Muscle of back (tissue), 11 donors: Measurements from ENCODE around the gene CAPN11. TPM values are rescaled to one million over a fixed set of nuclear protein-coding genes. Genes with fewer than 3 reads are reported as not detected.
A peak's percentile ranks its signal among the peaks of the same experiment; 100 is the strongest.
"Not testable (repeated sequence)": the region's sequence is repeated elsewhere in the genome, so short reads cannot be mapped to it uniquely, and the experiment has no call there.

Experiments
- DNase-seq, 3 donors: peaks; one replicate each; pipeline versions ENCODE4 v3.0.0 to v3.0.0-alpha.2; 2013
- polyA plus RNA-seq, 10 donors: library from polyadenylated mRNA; unstranded; fragments of 120-200 nt; gene quantifications; one replicate each; pipeline ENCODE4 v1.2.1, GENCODE V29; 2013; ENCODE audit not compliant: insufficient read length in 10 of 10

The CAPN11 gene
- polyA plus RNA-seq, 10 donors, result 0.18 to 0.77 (median 0.41) TPM; not detected in 2

GRCh38 chr6:44180406-44180805 is 21.8 kb downstream of the CAPN11 start:
- no peak for DNase-seq

DNA sequence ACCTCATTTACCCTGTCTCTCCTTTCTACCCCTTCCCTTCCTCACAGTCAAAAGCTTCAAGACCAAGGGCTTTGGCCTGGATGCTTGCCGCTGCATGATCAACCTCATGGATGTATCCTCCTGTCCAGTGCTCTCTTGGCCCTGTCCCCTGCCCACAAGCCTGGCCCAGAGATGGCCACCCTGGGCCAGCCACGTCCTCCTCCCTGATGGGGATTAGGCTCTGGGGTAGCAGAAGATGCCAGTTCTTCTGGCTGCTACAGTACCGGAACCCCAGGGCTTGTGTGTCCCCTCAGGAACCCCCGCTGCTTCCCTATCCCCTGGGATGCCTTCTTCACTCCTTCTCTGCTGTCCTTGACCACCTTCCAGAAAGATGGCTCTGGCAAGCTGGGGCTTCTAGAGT is 22.3 kb downstream of the CAPN11 start:
- DNase-seq, result no peak

DNA sequence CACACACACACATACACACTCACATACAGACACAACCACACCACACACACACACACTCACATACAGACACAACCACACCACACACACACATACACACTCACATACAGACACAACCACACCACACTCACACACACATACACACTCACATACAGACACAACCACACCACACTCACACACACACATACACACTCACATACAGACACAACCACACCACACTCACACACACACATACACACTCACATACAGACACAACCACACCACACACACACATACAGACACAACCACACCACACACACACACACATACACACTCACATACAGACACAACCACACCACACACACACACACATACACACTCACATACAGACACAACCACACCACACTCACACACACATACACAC is 23.2 kb downstream of the CAPN11 start:
- DNase-seq, result not testable (repeated sequence)

GRCh38 chr6:44182911-44183390 is 24.3 kb downstream of the CAPN11 start:
- DNase-seq, result no peak

GRCh38 chr6:44183783-44184182 is 25.2 kb downstream of the CAPN11 start:
- DNase-seq, result no peak

DNA sequence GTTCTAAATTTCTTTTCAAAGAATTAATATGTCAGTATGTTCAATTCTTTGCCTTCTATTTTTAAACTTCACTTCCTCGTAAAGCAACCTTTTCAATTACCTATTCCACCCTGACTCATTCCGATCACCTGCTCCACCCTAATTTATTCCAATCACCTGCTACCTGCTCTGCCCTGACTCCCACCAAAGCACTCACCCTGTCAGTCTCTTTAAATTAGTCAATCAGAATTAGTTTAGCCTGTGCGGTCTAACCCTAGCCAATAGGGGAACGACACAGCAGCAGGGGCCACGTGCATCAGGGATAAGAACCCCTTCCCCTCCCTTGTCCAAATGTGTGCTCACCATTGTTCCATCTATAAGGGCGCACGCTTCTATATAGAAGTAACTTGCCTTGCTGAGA is 26.7 kb downstream of the CAPN11 start:
- DNase-seq, result not testable (repeated sequence)

- no peak for DNase-seq
Observed at GRCh38 chr6:44185953-44186634, 27.5 kb downstream of the CAPN11 start.

DNA sequence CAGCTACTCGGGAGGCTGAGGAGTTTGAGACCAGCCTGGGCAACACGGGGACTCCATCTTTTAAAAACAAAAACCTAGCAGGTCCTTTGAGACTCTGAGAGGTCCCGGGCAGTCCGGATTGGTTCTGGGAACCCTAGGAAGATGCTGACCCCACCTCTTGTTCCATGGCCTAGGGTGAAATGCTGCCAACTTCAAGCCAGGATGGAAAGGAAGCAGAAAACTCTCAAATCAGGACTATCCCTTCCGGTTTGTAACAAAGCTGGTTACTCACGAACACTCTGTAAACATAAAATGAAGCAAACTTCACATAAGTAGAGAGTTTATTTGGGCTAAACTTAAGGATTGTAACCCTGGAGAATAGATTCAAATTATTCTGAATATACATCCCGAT is 28.0 kb downstream of the CAPN11 start:
- DNase-seq, result no peak

DNA sequence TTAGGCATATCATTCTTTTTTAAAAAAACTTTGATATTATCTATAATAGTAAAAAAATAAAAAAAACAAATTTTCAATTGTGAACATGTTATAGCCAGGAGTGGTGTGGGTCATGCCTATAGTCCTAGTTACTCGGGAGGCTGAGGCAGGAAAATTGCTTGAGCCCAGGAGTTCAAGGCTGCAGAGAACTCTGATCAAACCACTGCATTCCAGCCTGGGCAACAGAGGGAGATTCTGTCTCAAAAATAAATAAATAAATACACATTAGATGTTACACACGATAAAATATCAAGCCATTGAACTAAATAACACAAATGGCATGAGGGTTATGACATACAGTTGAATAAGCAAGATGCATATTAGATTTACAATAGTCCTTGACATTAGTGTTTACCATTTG is 30.2 kb downstream of the CAPN11 start:
- no peak for DNase-seq

DNA sequence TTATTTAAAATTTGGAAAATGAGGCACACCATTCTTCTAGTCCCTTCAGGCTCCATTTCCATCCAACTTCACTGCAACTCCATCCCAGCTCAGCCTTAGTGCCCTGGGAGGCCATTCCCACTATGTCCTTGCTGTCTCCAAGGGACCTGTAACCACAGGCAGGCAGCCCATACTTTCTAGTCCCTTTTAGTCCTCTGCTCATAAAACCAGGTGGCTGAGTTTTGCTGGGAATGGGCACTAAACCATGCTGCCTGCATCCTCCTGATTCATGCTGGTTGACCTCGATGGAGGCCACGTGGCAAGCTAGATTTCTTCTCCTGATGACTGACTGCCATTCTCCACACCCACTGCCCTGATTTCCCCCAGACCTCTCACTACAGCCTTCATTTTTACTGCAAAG is 30.6 kb downstream of the CAPN11 start:
- no peak for DNase-seq

DNA sequence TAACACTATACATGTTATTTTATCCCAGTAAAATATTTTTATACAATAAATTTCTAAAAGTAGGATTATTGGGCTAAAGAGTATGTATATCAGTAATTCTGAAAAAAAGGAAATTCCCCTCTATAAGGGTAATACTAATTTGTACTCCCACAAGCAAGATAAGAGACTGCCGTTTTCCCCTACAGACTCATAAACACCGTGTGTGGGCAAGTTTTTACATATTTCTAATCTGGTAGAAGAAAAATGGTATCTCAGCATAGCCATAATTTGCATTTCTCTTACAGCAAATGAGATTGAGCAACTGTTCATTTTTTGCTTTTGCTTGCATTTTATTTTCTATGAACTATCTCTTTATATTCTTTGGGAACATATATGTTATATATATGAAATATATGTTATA is 32.1 kb downstream of the CAPN11 start:
- no peak for DNase-seq

DNA sequence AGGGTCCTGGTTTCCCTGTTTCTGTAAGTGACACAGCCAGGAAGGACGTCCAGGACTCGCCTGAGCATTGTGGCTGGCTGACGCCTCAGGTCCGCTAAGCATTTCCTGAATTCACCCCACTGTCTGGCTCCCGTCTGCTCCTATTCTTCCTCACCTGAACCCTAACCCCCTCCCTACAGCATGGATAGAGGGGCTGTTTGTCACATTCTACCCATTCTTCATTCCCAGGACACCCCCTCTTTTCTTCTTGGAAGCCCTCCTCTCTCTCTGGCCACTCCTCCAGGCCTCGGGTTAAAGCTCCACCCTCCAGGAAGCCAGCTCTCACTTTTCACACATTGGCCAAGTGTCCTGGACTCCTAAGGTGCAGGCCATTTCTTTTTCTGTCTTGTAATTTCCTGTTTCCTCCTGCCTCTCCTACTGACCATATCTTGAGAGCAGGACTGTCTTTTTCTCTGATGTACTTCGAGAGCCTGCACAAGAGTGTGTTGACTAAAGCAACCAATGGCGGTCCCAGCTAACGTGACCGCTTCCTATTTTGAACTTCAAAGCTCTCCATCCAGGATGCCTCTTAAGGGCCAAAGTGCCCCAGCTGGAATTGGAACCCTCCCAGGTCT is 33.9 kb downstream of the CAPN11 start:
- peak in 1 of 3 donors; percentile 42 for DNase-seq

DNA sequence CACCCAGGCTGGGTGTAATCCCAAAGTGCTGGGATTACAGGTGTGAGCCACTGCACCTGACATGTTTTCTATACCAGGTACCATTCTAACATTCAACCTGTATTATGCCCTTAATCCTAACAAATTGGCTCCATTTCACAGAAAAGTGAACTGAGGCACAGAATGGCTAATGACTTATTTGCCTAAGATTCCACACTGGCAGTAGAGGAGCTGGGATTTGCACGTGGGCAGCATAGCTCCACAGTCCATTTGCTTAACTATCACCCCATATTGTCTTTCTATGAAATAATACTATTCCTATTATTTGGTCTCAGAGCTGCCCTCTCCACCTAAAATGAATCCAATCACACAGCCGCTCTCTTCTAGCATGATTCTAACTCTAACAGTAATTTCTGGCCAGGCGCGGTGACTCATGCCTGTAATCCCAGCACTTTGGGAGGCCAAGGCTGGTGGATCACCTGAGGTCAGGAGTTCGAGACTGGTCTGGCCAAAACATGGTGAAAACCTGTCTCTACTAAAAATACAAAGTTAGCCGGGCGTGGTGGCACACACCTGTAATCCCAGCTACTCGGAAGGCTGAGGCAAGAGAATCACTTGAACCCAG is 34.8 kb downstream of the CAPN11 start:
- no peak for DNase-seq

DNA sequence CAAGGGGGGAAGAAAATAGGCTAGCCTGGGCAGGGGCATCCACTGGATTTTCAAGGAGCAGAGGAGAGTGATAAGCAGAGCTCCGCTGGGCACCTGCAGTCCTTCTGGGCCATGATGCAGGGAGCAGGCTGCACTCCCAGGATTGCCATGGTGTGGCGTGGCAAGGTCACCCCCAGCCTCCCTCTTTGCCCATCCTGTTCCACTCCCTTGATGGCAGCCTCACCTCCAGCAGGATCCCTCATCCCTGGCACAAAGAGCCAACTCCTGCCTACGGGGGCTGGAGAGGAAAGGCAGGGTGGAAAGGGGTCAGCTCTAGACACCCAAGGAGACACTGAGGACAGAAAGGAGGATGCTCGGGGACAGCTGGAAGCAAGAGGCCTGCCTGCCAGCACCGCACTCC is 35.7 kb downstream of the CAPN11 start:
- no peak for DNase-seq

- not testable (repeated sequence) for DNase-seq
Observed at GRCh38 chr6:44196351-44196750, 37.7 kb downstream of the CAPN11 start.

DNA sequence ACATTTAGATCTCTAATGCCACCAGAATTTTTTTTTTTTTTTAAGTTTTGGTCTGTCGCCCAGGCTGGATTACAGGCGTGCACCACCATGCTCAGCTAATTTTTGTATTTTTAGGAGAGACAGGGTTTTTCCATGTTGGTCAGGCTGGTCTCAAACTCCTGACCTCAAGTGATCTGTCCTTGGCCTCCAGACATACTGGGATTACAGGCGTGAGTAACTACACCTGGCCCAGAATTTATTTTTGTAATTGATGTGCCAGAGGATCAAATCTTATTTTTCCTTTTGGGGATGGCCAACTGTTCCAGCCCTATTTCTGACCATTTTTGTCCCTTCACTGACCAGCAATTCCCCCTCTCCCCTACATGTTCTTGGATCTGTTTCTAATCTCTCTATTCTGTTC is 40.1 kb downstream of the CAPN11 start:
- DNase-seq, result no peak

DNA sequence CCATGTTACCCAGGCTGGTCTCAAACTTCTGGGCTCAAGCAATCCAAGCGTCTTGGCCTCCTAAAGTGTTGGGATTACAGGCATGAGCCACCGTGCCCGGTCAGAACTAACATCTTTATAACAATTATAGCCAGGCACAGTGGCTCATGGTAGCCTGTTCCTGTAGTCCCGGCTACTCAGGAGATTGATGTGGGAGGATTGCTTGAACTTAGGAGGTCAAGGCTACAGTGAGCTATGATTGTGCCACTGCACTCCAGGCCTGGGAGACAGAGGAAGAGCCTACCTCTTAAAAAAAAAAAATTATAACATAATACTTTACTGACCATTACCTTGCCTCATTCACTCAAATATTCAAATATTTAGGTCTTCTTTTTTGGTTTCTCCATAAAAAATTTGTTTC is 41.3 kb downstream of the CAPN11 start:
- DNase-seq, result no peak

- DNase-seq, result no peak
Observed at GRCh38 chr6:44201200-44201599, 42.6 kb downstream of the CAPN11 start.

- peak in 1 of 3 donors; percentile 30 for DNase-seq
Observed at GRCh38 chr6:44201638-44202303, 43.2 kb downstream of the CAPN11 start.

DNA sequence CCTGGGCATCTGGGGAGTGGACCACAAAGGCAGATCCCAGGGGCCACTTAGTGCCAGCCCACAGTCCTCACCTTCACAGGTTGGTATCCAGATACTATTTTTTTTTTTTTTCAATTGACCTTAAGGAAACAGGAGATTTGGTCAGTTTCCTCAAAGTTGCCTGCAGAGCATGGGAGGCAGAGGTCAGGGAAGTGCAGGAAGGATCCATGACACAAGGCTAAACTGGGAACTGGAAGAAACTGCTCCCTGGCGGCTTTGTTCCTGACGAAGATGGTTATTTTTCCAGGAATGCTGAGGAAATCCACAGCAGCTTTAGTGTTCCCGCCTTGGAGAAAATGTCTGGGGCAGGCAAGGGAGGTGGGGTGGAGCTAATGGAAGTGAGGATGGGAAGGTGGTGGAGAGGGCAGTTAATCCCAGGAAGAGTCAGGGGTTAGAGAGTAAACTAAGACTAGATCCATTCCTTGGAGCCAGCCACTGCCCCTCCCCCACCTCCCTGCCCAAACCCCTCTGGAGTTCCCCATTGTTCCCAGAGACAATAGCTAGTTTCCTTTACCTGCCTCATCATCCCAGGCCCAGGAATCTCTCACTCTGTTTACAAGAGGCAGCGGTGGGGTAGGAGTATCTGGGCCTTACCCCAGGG is 43.8 kb downstream of the CAPN11 start:
- DNase-seq, result no peak

DNA sequence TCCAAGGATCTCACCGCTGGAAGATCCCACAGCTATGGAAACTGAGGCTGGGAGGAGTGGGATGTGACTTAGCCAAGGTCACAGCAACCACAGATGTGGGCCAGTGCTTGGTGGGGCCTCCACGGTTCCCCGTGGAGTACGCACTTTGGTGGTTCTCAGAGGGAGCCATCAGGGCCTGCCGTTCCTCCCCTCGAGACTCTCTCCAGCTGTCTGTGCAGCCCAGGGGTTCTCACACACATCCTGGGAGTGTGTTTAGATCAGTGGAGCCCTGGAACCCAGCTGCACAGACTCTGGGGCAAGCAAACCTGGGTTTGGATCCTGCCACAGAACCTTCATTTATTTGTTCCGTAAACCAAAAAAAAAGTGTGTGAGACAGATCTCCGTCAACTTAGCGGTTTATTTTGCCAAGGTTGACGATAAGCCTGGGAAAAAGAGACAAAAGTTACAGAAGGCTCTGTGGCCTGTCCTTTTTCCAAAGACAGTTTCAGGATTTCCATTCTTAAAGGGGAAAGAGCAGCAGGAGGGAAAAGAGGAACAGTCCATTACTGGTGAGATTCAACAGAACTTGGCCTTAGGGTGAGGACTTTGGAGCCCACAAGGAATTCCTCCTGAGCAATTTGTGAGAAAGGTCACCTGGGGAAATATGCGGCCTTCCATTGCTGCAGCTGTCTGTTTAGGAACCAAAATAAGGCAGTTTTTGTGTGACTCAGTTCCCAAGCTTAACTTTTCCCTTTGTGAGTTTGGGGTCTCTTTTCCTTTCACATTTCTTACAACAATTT is 44.5 kb downstream of the CAPN11 start:
- no peak for DNase-seq
